ENCODE data around the gene CCT7. TPM values are rescaled to one million over a fixed set of nuclear protein-coding genes. Genes with fewer than 3 reads are reported as not detected.

The CCT7 gene
- total RNA-seq, 1 donor from 2014 or later, result 295 TPM

DNA sequence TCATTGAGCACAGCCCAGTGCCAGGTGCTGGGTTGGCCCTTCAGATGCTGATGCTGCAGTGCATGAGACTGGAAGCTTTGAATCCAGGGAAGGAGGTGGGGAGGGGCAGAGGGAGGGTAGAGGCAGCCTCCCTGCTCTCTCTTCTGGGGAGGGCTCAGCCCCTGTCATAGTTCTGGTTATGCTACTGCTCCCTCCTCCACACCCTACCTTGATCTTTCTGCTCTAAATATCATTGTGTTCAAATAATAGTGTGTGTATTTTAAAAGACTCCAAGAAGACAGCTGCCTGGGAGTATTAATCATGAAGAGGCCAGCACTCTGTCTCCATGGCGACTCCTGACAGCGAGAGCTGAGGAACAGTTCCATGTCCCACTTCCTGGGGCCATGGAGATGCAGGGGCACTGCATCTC is 63.0 kb downstream of the CCT7 start:
- Mint-ChIP-seq H3K4me3 (no peak overlapping the region), H3K27me3 (peaks cover 49% of the 10 kb centered on the region), H3K9me3 (no peaks in the 10 kb centered on the region), H3K4me1 (peaks cover 10% of the 10 kb centered on the region), H3K36me3 (ENCODE audit: low read depth) (no peaks in the 10 kb centered on the region), H3K27ac (no peak overlapping the region)
- CTCF ChIA-PET, result no interaction called here
- POLR2A ChIA-PET, result no interaction called here
- no peak for ATAC-seq (ENCODE audit: low read depth)
- DNase-seq, result no peak
- intact Hi-C loops (cut with micrococcal nuclease), result loop anchor here (10.0 kb wide), 1 partner anchor 1152 kb away; the partner anchor contains the start of gene CYP26B1
- TF ChIP-seq, protein P1, sequence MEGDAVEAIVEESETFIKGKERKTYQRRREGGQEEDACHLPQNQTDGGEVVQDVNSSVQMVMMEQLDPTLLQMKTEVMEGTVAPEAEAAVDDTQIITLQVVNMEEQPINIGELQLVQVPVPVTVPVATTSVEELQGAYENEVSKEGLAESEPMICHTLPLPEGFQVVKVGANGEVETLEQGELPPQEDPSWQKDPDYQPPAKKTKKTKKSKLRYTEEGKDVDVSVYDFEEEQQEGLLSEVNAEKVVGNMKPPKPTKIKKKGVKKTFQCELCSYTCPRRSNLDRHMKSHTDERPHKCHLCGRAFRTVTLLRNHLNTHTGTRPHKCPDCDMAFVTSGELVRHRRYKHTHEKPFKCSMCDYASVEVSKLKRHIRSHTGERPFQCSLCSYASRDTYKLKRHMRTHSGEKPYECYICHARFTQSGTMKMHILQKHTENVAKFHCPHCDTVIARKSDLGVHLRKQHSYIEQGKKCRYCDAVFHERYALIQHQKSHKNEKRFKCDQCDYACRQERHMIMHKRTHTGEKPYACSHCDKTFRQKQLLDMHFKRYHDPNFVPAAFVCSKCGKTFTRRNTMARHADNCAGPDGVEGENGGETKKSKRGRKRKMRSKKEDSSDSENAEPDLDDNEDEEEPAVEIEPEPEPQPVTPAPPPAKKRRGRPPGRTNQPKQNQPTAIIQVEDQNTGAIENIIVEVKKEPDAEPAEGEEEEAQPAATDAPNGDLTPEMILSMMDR (IDR thresholded peaks at IDR 0.05), result no peak

GRCh38 chr2:73297586-73297985 is 63.5 kb downstream of the CCT7 start:
- DNase-seq (no peak), ATAC-seq (ENCODE audit: low read depth) (no peak)
- Mint-ChIP-seq H3K9me3 (no peaks in the 10 kb centered on the region), H3K4me3 (no peak overlapping the region), H3K27me3 (peaks cover 52% of the 10 kb centered on the region), H3K27ac (no peak overlapping the region), H3K4me1 (peaks cover 6% of the 10 kb centered on the region), H3K36me3 (ENCODE audit: low read depth) (no peaks in the 10 kb centered on the region)
- ChIA-PET CTCF (no interaction called here), POLR2A (no interaction called here)
- intact Hi-C loops (cut with micrococcal nuclease), result loop anchor here (10.0 kb wide), 1 partner anchor 1153 kb away; the partner anchor contains the start of gene CYP26B1
- TF ChIP-seq, protein P1 (IDR thresholded peaks at IDR 0.05), result no peak

DNA sequence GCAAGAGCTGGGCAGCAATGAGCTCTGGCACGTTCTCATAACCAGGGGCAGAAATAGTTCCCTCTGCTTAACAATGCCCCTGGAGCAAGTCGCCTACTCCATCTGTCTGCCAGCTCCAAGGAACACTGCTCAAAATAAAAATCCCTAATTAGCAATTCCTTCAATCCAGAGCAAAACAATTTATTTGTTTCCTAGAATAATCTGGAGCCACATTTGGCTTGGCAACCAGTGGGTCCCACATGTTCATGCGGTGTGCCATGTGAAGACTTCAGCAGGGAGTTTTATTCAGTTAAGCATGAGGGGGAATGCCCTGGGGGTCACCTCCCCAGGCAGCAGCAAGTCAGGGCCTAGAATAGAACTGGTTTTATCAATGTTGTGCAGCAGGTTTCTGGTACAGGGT is 66.8 kb downstream of the CCT7 start:
- CTCF ChIA-PET, result no interaction called here
- Mint-ChIP-seq H3K36me3 (ENCODE audit: low read depth) (no peaks in the 10 kb centered on the region), H3K4me1 (no peaks in the 10 kb centered on the region), H3K27me3 (peaks cover 48% of the 10 kb centered on the region), H3K27ac (no peak overlapping the region), H3K9me3 (no peaks in the 10 kb centered on the region), H3K4me3 (no peak overlapping the region)
- ATAC-seq (ENCODE audit: low read depth) (no peak), DNase-seq (no peak)
- TF ChIP-seq, protein P1 (IDR thresholded peaks at IDR 0.05), result no peak
- intact Hi-C loops (cut with micrococcal nuclease), result no loop called here
- POLR2A ChIA-PET, result no interaction called here

GRCh38 chr2:73301636-73302035 is 67.5 kb downstream of the CCT7 start:
- DNase-seq (no peak), ATAC-seq (ENCODE audit: low read depth) (no peak)
- intact Hi-C loops (cut with micrococcal nuclease), result no loop called here
- Mint-ChIP-seq H3K9me3 (no peaks in the 10 kb centered on the region), H3K27me3 (peaks cover 42% of the 10 kb centered on the region), H3K27ac (no peak overlapping the region), H3K4me1 (no peaks in the 10 kb centered on the region), H3K36me3 (ENCODE audit: low read depth) (no peaks in the 10 kb centered on the region), H3K4me3 (no peak overlapping the region)
- ChIA-PET POLR2A (interaction anchor here (0.6 kb wide), 1 partner anchor 267 kb away, joined by 4 read pairs; no protein-coding TSS in a partner anchor), CTCF (no interaction called here)
- TF ChIP-seq, protein P1 (IDR thresholded peaks at IDR 0.05), result no peak

Other genes starting within 250 kb of the CCT7 start
- 10.2 and 13.9 TPM in 2 replicates for gene SFXN5, start 162.6 kb upstream of the CCT7 start, total RNA-seq
- gene RAB11FIP5, start 121.4 kb upstream of the CCT7 start, total RNA-seq, result 3.2 and 3.5 TPM in 2 replicates
- gene NOTO, start 31.7 kb upstream of the CCT7 start, total RNA-seq, result not detected in 2 replicates
- gene SMYD5, start 20.1 kb upstream of the CCT7 start, total RNA-seq, result 35.7 and 37.8 TPM in 2 replicates
- gene PRADC1, start 1.1 kb upstream of the CCT7 start, total RNA-seq, result 4.6 and 4.7 TPM in 2 replicates
- 21.4 and 25.7 TPM in 2 replicates for gene FBXO41, start 50.2 kb downstream of the CCT7 start, total RNA-seq
- 0.20 TPM in 1 of 2 replicates, not detected in the other for gene EGR4, start 59.2 kb downstream of the CCT7 start, total RNA-seq
- gene ALMS1, start 151.5 kb downstream of the CCT7 start, total RNA-seq, result 17.8 and 20.1 TPM in 2 replicates